CD4-positive, alpha-beta T cell treated with Interleukin-21 for 1 hour (primary cell): ENCODE data around the gene HOXC6.
A peak's percentile ranks its signal among the peaks of the same experiment; 100 is the strongest.
"Not testable (repeated sequence)": the region's sequence is repeated elsewhere in the genome, so short reads cannot be mapped to it uniquely, and the experiment has no call there.

Source experiments
- DNase-seq: peaks from one replicate; pipeline ENCODE4 v3.0.0-alpha.2; 2020

The HOXC6 gene

DNA sequence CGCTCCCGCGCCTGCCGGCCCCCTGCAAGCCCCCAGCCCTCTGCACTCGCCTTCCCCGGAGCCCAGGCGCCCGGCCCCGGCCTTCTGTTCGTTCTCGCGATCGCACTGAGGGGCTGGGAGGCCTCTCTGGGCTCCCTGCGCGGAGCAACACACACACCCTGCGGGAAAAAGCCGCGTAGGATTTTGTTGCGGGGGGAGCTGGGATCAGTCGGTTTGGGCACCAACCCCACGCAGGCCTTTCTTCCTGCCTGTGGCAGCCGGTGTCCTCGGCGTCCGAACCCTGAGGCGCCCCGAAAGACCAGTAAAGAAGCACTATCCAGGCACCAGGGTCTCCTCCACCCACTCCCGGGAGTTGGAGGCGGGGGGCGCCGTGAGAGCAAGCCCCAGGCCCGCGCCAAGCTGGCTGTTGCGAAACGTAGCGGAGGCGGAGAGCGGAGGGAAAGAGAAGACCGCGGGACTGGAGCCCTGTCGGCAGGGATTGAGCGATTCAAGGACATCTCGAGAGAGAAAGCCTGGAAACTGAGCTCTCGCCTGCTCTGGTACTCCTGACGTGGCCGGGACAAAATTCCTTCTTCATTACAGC, 2.7 kb downstream of the HOXC6 start:
- DNase-seq, result no peak

DNA sequence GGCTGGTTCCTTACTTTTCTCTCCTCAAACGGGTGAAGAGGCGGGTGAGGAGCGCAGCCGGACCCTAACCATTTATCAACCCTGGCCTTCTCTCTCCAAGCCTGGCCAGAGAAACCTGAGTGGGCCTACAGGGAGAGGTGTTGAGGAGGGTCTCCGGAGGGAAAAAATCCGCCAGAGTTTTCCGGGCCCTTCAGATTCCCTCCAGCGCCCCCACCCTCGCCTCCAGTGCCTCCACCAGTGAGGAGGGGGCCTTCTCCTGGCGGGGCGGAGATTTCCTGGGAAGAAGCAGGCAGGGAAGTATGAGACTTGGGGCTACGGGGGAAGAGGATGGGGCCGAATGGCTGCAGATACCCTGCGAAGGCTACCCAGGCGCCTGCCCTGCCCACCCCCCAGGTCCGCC, 3.2 kb downstream of the HOXC6 start:
- no peak for DNase-seq

DNA sequence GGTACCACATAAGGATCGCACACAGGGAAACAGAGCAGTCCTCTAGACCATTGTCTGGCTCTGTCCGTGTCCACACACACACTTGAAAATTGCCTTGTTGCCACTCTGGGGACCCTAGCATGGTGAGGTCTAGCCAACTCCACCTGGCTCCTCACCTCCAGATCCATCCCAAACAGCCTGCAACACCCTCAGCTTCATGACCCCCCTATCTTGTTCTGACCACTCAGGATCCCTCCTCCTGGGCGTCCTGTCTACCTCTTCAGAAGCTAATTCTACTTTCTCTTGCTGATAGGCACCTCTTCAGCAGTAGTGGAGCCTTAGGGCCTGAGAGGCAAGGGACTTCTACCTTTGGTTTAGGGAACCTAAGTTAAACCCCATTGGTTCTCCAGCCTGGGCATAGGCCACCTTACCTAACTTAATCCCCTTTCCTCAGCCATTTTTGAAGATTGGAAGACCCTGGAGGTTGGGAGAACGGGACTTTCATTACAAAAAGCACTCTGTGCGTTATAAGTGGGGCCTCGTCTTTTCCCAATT, 3.9 kb downstream of the HOXC6 start:
- DNase-seq, result no peak

DNA sequence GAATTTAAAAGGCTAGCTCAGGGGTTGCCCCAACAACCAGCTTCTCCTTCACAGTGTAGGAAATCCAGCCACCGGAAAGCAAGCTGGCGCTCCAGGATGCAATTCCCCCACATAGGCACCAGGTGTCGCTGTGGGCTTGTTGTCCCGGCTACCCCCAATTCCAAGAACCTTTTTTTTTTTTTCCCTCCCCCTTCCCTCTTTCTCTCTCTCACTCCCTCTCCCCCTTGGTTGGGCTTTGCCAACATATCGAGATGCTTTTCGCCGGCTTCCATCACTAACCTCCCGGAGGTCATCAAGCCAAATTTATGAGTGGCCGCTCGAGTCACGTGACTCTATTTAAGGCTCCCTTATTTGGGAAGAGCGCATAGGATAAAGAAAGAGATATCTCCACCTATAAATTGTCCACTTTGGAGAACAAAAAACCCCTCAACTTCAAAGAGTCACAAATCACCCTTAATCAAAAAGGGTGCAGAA, 4.4 kb downstream of the HOXC6 start, which contains the start of gene HOXC5:
Gene HOXC5, plus strand, starts transcription at position 424 of the 474 bp plus-strand sequence. CDS start 73 bp downstream, outside the sequence.
- DNase-seq, result peak; percentile 69

DNA sequence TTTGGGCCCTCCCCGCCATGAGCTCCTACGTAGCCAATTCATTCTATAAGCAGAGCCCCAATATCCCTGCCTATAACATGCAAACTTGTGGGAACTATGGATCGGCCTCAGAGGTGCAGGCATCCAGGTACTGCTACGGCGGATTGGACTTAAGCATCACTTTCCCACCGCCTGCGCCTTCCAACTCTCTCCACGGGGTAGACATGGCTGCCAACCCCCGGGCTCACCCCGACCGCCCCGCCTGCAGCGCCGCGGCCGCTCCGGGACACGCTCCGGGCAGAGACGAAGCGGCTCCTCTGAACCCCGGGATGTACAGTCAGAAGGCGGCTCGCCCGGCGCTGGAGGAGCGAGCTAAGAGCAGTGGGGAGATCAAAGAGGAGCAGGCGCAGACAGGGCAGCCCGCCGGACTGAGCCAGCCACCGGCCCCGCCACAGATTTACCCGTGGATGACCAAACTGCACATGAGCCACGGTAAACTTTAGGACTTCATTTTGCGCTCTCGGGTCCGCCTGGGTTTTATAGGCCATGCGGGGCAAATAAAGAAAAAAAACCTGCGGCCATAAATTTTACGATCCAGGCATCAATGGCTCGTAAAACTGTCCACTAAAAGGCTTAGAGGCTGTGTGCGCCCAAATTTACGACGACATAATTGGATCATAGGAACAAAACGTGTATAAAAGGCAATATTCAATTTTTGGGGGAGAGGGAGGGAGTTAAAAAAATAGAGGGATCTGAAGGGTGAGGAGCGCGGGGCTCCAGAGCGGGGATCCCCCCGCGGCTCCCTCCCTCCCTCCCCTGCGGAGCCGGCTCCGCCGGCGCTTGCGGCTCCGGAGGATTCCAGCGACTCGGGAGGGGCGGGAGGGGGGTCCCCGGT, 5.1 kb downstream of the HOXC6 start:
- DNase-seq, result no peak

DNA sequence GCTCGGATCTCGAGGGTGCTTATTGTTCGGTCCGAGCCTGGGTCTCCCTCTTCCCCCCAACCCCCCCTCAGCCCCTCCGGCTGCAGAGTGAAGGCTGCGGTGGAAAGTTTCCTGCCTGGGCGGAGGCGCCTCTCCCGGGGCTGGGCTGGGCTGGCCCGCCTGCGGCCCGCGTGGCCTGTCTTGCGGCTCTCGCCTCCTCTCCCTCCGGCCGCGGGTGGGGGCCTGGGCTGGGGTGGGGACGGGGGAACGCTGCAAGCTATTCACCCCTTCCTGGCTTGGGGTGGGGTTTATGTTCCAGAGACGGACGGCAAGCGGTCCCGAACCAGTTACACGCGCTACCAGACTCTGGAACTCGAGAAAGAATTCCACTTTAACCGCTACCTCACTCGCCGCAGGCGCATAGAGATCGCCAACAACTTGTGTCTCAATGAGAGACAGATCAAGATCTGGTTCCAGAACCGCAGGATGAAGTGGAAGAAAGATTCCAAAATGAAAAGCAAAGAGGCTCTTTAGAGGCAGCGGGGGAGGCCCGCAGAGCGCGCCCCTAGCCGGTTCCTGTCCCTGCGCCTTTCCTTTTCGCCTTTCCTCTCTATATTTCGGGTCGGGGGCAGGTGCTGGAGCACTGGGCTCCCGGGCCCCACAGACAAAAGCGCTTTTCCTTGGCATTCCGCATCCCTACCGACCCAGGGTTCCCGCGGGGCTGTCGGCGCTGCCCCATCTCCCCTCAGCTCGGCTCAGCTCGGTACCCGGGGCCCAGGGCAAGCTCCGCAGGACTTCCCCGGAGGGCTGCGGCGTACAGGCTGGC, 5.9 kb downstream of the HOXC6 start:
- DNase-seq, result no peak

DNA sequence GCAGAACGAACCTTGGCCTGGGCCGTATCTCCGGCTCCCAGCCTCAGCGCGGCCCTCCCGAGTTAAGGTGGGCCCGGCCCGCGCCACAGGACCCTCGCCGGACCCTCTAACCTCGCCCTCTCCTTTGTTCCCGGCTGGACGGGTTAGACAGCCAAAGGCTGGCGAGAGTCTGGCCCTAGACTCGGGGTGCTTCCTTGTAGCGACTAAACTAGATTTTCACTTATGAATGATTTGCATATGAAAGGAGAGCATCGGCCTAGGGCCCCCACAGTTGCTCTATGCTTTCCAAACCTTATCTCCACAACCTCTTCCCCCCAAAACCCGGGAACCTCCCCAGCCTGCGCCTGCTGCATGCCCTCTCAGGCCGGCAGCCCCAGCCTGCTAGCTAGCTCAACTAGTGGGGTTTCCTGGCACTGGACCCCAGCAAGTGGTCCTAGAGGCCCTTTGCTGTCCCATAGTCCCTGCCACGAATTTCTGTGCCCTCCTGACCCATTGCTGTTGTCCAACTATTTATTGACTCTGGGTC, 6.6 kb downstream of the HOXC6 start:
- no peak for DNase-seq

DNA sequence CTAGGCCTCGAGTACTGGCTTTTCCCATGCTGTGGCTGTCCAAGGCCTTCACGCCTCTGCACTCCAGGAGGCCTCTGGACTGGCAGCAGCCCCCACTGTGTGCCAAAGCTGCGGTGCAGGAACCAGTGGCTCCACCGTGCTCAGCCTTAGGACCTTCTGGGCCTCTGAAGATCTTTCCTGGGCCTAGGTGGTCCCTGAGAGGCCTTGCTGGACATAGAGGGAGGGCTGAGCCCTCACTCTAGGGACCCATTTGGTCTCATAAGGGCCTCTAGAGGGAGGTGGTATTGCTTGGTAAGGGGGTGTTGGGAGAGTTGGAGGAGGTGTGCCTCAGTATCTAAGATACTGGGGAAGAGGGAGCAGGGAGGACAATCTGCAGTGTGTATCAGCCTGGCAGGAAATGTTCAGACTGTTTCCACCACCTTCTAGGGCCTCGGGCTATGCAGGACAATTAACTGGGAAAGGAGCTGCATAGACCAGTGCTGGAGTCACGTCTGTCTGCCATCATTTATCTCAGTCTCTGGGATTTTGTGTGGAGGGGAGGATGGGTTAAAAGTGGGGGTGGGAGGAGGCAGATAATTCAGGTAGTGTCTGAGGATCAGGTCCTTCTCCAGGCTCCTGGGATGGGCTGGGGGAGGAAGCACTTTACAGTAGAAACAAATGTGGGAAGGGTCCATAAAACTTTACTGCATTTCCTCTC, 7.5 kb downstream of the HOXC6 start:
- DNase-seq, result no peak

DNA sequence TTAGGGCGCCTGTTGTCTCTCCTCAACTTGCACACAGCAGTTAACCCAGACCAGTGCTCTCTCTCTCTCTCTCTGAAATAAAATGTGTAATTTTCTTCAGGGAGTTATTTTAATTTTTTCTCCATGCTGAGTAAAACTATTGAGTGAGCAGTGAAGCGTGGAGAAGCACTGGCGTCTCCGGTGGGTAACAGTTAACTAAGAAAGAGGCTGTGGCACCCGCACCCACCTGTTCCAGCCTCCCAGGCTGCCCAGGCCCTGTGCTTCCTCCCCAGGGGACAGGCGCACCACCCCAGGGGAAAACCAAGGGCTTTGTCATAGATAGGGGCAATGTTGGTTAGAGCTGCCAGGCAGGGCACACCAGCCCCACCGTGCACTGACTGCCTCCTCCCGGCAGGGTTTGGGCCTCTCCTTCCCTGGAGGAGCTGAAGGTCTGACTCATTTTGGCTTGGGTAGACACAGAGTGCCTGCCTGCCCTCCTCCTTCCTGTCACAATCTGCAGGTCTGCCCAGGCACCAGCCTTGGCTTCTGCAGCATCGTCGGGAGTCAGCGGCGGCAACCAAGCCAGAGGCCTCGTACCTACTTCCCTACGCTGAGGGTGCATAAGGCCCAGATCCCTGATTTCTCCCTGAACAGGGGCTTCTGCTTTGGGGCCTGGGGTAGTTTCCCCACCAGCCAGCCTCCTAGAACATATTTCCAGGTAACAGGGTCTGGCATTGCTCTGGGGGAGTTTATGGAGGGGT, 8.6 kb downstream of the HOXC6 start:
- no peak for DNase-seq

DNA sequence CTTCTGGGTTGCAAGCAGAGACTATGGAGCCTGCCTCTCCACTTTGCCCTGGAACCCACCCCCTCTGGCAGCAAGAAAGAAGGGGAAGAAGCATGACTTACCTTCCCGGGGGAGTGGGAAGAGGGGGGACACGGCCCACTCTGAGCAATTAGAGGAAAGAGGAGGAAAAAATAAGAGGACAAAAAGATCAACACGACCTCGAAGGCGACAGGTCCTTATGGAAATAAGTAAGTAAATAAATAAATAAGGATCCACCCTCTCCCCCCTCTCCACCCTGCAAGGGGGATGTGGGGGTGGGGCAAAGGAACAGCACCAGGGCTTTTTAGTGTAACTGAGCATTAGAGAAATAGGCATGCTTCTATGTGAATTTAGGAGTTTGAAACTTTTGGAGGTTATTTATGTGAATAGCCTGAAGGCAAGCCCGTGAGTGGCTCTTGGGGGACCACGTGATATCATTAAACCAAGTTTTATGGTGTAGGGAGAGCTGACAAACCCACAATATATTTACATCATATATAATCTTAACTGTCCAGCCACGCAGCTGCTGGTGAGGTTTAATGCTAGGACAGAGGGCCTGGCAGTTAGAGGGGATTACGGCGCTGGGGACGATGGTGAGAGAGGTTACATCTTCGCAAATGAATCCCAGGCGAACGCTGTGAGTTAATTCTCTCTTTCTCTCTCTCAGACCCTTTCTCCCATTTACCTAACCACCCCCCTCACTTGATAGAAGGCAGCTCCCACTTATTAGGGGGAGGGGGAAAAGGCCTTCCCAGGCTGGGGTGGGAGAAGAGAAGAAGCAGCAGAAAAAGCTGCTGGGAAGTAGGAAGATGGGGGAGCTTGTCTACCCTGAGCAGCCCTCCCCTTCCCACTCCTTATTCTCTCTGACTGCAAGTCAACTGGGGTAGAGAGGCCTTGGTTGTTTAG, 9.4 kb downstream of the HOXC6 start:
- no peak for DNase-seq

DNA sequence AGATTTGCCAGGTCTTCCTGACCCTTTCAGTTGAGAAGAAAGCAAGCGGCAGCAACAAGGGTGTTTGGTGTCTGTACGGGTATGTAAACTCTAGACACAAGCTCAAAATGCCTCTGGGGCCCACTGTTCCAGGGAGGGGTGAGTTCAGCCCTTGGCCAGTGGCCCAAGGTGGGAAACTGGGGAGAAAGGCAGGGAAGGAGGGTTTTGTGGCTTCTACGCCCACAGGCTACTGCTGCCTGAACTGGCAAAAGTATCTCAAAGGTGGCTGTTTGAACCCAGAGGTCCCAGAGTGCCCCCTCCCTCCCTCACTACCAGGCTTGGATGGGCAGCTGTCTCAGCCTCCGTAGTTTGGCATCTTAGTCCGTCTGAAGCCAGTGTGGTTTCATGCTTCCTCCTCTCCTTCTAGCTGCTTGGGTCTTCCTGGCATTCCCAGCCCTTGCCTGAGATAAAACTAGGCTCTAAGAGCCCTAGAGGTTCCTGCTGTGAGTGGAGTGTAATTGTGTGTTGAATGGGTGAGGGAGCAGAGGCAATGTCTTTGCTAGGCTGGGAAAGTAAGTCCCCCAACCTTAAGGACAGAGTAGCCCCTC, 10.1 kb downstream of the HOXC6 start:
- no peak for DNase-seq

DNA sequence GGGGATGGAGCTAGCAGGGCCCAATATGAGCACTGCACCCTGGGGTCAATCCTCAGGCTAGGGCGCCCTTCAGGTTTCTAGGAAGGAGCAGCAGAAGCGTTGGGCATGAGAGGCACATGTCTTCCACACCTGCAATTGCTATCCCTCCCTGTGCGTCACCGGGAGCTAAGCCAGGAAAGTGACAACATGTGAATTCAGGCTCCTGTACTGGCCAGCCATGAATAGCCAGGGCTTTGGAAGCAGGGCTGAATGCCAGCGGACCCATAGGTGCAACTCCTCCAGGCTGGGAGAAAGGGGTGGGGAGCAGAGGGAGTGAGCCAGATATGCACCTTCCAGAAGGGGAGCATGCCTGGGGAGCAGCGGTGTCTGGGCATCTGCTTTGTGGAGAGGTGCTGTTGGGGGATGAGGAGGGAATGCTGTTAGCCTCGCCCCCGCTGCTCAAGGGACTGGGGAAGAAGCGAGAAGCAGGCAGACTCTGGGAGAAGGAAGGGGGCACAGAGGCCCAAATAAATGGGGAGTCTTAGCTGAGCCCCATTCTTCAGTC, 10.7 kb downstream of the HOXC6 start:
- DNase-seq, result no peak

DNA sequence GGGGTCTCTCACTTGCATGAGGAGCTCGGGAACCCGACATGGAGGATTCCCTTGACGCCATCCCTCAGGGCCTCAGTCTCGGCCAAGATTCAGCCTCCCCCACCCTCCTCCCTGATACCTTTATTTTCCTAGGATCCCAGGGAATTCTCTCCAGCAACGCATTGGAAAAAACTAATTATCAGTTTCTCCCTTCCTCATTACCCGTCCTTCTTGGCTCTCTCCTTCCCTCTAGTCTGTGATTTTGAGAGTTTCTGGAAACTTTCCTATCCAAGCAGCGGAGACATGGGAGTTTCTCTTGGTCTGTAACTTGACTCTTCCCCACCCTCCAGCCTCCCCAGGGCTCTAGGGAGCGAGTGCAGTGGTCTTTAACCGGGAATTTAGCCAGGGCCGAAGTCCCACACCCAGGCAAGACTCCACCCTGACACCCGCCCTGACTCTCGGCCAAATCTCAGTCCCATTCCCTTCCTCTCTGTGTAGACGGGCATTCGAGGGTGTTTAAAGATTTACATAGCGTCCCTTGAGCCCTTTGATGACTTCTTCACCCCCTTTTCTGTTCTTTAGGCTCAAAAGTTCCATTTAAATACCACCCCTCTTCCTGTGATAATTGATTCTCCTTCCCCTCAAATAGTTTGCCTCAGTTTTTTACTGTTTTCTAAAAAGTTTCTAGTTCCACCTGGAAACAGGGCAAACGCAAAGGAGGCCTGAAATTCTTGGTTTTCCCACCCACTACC, 11.3 kb downstream of the HOXC6 start:
- no peak for DNase-seq

DNA sequence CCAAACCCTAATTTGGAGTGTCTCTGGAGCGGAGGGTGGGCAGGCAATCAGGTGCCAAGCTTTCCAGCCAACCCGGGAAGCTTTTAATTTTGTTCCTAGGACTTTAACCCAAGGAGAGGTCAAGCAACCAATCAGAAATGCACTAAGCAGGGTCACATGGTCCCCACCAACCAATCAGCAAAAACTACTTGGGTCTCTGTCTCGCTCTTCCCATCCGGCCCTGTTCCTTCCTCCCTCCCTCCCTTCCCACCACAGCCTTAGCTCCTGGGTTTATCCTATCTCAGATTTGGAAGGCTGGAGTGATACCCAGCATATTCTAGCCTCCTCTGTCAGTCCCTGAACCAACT, 11.9 kb downstream of the HOXC6 start:
- no peak for DNase-seq

DNA sequence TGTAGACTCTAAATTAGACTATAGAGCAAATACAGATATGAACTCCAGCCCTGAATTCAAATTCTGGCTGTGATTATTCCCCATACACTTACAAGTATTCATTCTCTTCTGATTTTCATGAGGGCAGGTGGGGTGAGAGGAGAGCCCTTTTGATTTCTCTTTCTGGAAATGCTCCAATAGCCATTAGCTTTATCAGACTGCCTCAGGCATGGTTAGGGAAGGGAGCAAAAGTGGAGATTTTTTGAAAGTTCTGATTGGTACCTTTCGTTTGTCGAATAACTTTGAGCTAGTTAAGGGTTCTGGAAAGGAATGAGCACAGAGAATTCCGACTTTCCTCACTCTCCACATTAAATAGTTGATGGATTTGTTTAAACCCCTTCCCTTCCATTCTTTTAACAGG, 12.4 kb downstream of the HOXC6 start:
- no peak for DNase-seq

DNA sequence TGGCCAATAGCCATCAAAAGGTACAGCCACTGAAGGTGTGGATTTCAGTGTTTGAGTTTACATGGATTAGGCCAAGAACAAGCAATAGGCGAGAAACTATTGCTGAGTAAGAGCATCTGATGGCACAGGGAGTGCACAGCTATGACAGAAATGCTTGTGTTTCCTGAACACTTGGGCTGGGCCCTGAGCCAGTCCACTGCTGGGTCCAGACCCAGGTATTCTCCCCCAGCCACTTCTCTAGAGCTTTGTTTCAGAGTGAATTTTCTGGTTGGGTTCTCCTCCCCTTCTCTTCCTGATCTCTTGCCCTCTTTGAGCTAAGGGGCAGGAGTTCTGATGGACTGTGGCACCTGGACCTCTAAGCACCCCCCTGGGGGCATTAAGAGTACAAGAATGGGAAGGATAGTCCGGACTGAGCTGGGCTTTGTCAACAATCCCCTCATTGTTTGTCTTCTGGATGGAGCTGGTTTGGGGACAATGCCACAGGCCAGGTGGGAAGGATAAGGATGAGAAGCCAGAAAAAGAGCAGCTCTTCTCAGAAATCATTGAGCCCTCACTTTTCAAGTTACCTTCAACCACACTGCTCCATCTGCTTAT, 13.0 kb downstream of the HOXC6 start:
- no peak for DNase-seq

DNA sequence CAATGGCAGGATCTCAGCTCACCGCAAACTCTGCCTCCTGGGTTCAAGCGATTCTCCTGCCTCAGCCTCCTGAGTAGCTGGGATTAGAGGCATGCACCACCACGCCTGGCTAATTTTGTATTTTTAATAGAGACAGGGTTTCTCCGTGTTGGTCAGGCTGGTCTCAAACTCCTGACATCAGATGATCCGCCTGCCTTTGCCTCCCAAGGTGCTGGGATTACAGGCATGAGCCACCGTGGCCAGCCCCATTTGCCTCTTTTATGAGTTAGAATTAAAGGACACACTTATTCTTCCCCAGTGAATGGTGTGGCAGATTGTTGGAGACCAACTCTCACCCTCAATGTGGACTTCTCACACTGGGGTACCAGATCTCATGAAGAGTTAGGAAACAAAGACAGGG, 13.8 kb downstream of the HOXC6 start:
- not testable (repeated sequence) for DNase-seq

DNA sequence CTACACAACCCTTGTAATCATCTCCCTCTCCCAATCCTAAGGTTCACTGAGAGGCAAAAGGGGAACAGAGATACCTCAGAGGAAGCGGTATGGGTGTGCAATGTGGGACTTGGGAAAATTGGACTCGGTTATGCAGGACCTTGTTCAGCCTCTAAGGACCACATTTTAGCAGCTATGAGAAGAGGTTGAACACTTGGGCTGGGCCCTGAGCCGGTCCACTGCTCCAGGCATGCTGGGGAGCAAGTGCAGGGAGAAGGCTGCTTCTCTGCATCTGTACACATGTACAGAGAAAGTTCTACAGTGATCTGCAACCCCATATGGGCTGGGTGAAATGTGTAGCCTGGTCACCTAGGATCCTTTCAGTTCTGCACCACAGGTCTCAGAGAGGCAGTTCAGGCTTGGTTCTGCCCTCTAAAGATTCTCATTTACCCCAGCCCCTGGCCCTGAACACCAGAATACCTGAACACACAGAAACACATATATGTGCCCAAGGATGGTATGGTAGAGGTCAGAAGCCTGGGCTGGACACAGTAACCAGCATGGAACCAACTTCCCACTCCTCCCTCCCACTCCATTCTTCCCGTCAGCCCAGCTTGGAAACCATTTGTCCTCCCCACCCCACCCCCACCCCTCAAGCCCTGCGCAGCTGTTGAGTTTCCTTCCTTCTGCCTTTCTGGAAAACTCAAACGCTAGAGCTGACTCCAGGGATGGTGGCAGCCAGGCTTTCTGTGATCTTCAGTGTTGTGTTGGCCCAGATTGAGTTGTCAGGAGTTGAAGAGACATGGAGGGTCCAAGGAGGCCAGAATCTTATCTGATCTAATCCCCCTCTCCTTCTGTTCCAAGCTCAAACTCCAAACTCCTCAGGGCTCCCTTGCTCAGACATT, 15.0 kb downstream of the HOXC6 start:
- no peak for DNase-seq
